IMR-90 (cell line): ENCODE measurements around the gene SLC25A21. TPM values are rescaled to one million over a fixed set of nuclear protein-coding genes. Genes with fewer than 3 reads are reported as not detected.

Experiments used
- ATAC-seq: fragments of 200-7000 bp; cut with Tn5 transposase; 2 replicates; pipeline ENCODE4 v1.9.1; 2020; ENCODE audit warnings: low read depth, mild to moderate bottlenecking, moderate library complexity
- BruUV-seq: library from RNA; stranded (reverse); fragments of 400-500 nt; replicated peaks from 2 replicates; lab custom pipeline; 2021; lab: Mats Ljungman, UMichigan
- CTCF ChIA-PET: fragments of 300-600 bp; formaldehyde crosslinking; extraction: SDS; loops from one replicate; lab custom pipeline; 2021; ENCODE audit warnings: antibody characterized with exemption; lab: Yijun Ruan, JAX
- POLR2A ChIA-PET: fragments of 300-600 bp; sonication (Branson Sonifier 250); formaldehyde crosslinking; loops from one replicate; lab custom pipeline; 2022; ENCODE audit warnings: antibody characterized with exemption; ENCODE audit not compliant: unreplicated experiment; lab: Charles Lee
- DNase-seq: peaks from one replicate; pipeline ENCODE4 v3.0.0; 2013
- H2AFZ ChIP-seq: replicated peaks from 2 replicates; pipeline ENCODE3; 2013; ENCODE audit warnings: low read length, mild to moderate bottlenecking; ENCODE audit not compliant: poor library complexity
- H2AK5ac ChIP-seq: 2 replicates; pipeline ENCODE4 v1.6.1; 2013; ENCODE audit warnings: low read depth, low read length, inconsistent platforms
- H2AK9ac ChIP-seq: replicated peaks from 2 replicates; pipeline ENCODE3; 2013; ENCODE audit warnings: mild to moderate bottlenecking, low read depth, low read length, moderate library complexity; ENCODE audit not compliant: poor library complexity
- H2BK120ac ChIP-seq: 2 replicates; pipeline ENCODE4 v1.6.1; 2013; ENCODE audit warnings: low read depth, low read length, inconsistent platforms
- H2BK15ac ChIP-seq: 3 replicates; pipeline ENCODE4 v1.6.1; 2013; ENCODE audit warnings: low read depth, low read length, inconsistent platforms
- H2BK20ac ChIP-seq: 2 replicates; pipeline ENCODE4 v1.6.1; 2013; ENCODE audit warnings: low read depth, mild to moderate bottlenecking, inconsistent platforms, low read length, moderate library complexity
- H2BK5ac ChIP-seq: 2 replicates; pipeline ENCODE4 v1.6.1; 2013; ENCODE audit warnings: mild to moderate bottlenecking, low read depth, low read length, inconsistent platforms; ENCODE audit not compliant: poor library complexity, severe bottlenecking
- H3K14ac ChIP-seq: replicated peaks from 2 replicates; pipeline ENCODE4 v1.6.1; 2013; ENCODE audit warnings: low read depth, low read length, inconsistent platforms
- H3K18ac ChIP-seq: 2 replicates; pipeline ENCODE4 v1.6.1; 2013; ENCODE audit warnings: low read depth, low read length, control low read depth
- H3K23ac ChIP-seq: 2 replicates; pipeline ENCODE4 v1.6.1; 2013; ENCODE audit warnings: low read depth, low read length, inconsistent platforms
- H3K27ac ChIP-seq: 2 replicates; pipeline ENCODE4 v1.5.1; 2013; ENCODE audit warnings: mild to moderate bottlenecking, control low read depth, low read length; ENCODE audit not compliant: insufficient read depth
- H3K27me3 ChIP-seq: 2 replicates; pipeline ENCODE4 v1.6.1; 2013; ENCODE audit warnings: low read length; ENCODE audit not compliant: control insufficient read depth, insufficient read depth
- H3K36me3 ChIP-seq: 2 replicates; pipeline ENCODE4 v1.6.1; 2013; ENCODE audit warnings: low read length, mixed read lengths; ENCODE audit not compliant: control insufficient read depth, insufficient read depth
- H3K4ac ChIP-seq: 2 replicates; pipeline ENCODE4 v1.6.1; 2013; ENCODE audit warnings: low read depth, low read length, inconsistent platforms
- H3K4me1 ChIP-seq: 2 replicates; pipeline ENCODE4 v1.6.1; 2013; ENCODE audit warnings: low read length, mixed read lengths; ENCODE audit not compliant: control insufficient read depth, insufficient read depth
- H3K4me2 ChIP-seq: 2 replicates; pipeline ENCODE4 v1.6.1; 2013; ENCODE audit warnings: low read depth, mild to moderate bottlenecking, control low read depth, low read length, moderate library complexity
- H3K4me3 ChIP-seq: 2 replicates; pipeline ENCODE4 v1.5.1; 2013; ENCODE audit warnings: low read depth, mild to moderate bottlenecking, control low read depth, low read length, moderate library complexity; ENCODE audit not compliant: insufficient read depth
- H3K56ac ChIP-seq: 2 replicates; pipeline ENCODE4 v1.6.1; 2013; ENCODE audit warnings: low read length, inconsistent platforms; ENCODE audit not compliant: insufficient read depth; ENCODE audit errors: extremely low read depth
- H3K79me1 ChIP-seq, 2 experiments: 2 replicates each; pipeline ENCODE4 v1.6.1; 2013; ENCODE audit warnings: low read length in 2 of 2, inconsistent platforms in 1 of 2, low read depth in 1 of 2
- H3K9ac ChIP-seq: 2 replicates; pipeline ENCODE4 v1.6.1; 2013; ENCODE audit warnings: low read depth, low read length, control low read depth
- H3K9me1 ChIP-seq: 2 replicates; pipeline ENCODE4 v1.6.1; 2013; ENCODE audit warnings: low read length, inconsistent platforms; ENCODE audit not compliant: insufficient read depth
- H3K9me3 ChIP-seq: 2 replicates; pipeline ENCODE4 v1.6.1; 2013; ENCODE audit warnings: low read length; ENCODE audit not compliant: control insufficient read depth, insufficient read depth
- H4K20me1 ChIP-seq: 2 replicates; pipeline ENCODE4 v1.6.1; 2013; ENCODE audit warnings: low read length, inconsistent platforms; ENCODE audit not compliant: insufficient read depth
- H4K5ac ChIP-seq: 2 replicates; pipeline ENCODE4 v1.6.1; 2013; ENCODE audit warnings: mild to moderate bottlenecking, low read depth, low read length, control low read depth
- H4K8ac ChIP-seq, 2 experiments: 2 replicates each; pipeline ENCODE4 v1.6.1; 2013; ENCODE audit warnings: low read depth in 2 of 2, low read length in 2 of 2, control low read depth in 1 of 2, inconsistent platforms in 1 of 2
- H4K91ac ChIP-seq: 2 replicates; pipeline ENCODE4 v1.6.1; 2013; ENCODE audit warnings: low read depth, low read length, inconsistent platforms; ENCODE audit not compliant: insufficient read depth
- CHD1 ChIP-seq: IDR thresholded peaks from 2 replicates; pipeline ENCODE4 v1.6.1; 2012; ENCODE audit warnings: low read depth, low read length, improper control_type of control experiment
- FOS ChIP-seq: fragments of 150-350 bp; IDR thresholded peaks from 2 replicates; pipeline ENCODE4 v1.6.1; 2016; ENCODE audit warnings: low read depth, low read length
- SMC3 ChIP-seq: fragments of 150-350 bp; IDR thresholded peaks from 2 replicates; pipeline ENCODE4 v1.6.1; 2016; ENCODE audit warnings: low read depth, mild to moderate bottlenecking, antibody characterized with exemption, low read length, moderate library complexity
- WGBS, 2 experiments: methylation state at CpG; one replicate each; pipeline versions ENCODE4 v1.1.5 to v1.1.7; 2013; ENCODE audit warnings: missing lambda C conversion rate in 2 of 2; ENCODE audit not compliant: insufficient read length in 1 of 2; ENCODE audit errors: extremely low coverage in 2 of 2; 5-methylcytosine and 5-hydroxymethylcytosine counted together
- dilution Hi-C: fragments of 300-500 bp; cut with HindIII; formaldehyde crosslinking; loops from one replicate; pipeline ENCODE4 v1.14.3; 2018; ENCODE audit warnings: low sequenced_read_pairs; ENCODE audit not compliant: unreplicated experiment
- in situ Hi-C: fragments of 300-500 bp; cut with MboI; formaldehyde crosslinking; loops from 3 replicates; pipeline ENCODE4 v1.14.3; 2019; ENCODE audit warnings: low sequenced_read_pairs, inconsistent platforms, mixed read lengths
- intact Hi-C: fragments of 100-400 bp; cut with micrococcal nuclease; formaldehyde crosslinking; loops from 2 replicates; pipeline ENCODE4 v1.10.0; 2022
- polyA plus RNA-seq, 3 experiments: library from polyadenylated mRNA; depleted of rRNA; stranded (reverse); fragments of >200 nt; gene quantifications; 2 replicates each; pipeline ENCODE4 v1.2.3, GENCODE V29; 2012; ENCODE audit warnings: low replicate concordance in 1 of 3
- total RNA-seq: library from RNA; depleted of rRNA; stranded (reverse); fragments of >200 nt; gene quantifications from 2 replicates; pipeline ENCODE4 v1.2.3, GENCODE V29; 2012

Gene SLC25A21
- total and polyA plus RNA-seq, 2 of the 4 experiments (the other 2 are of a cell fraction): 0.62 to 0.90 TPM

GRCh38 chr14:37063467-37064240, 108.8 kb downstream of the SLC25A21 start:
- ChIA-PET CTCF (no interaction called here), POLR2A (no interaction called here)
- WGBS, 2 experiments: no CpG with 5 or more reads among the region's 4 CpGs
- Histone ChIP-seq H2BK5ac (no peak overlapping the region), H3K4ac (no peak overlapping the region), H3K14ac (no peak overlapping the region), H3K9ac (no peak overlapping the region), H3K27me3 (no peaks in the 10 kb centered on the region), H3K4me1 (no peaks in the 10 kb centered on the region), H2AFZ (no peak overlapping the region), H3K79me1 (no peaks in the 10 kb centered on the region), H3K4me3 (no peak overlapping the region), H3K18ac (no peak overlapping the region), H3K56ac (no peak overlapping the region), H4K20me1 (no peaks in the 10 kb centered on the region), H2BK120ac (no peak overlapping the region), H3K23ac (no peak overlapping the region), H4K8ac (no peak overlapping the region), H4K5ac (no peak overlapping the region), H3K9me1 (no peaks in the 10 kb centered on the region), H3K36me3 (no peaks in the 10 kb centered on the region), H3K4me2 (no peak overlapping the region), H2BK20ac (no peak overlapping the region), H3K9me3 (no peaks in the 10 kb centered on the region), H2AK9ac (no peak overlapping the region), H2BK15ac (no peak overlapping the region), H3K27ac (no peak overlapping the region), H4K91ac (no peak overlapping the region), H2AK5ac (no peak overlapping the region)
- intact Hi-C loops (no loop called here), dilution Hi-C loops (no loop called here), in situ Hi-C loops (no loop called here)
- ATAC-seq (no peak), DNase-seq (no peak)
- no TSS peak for BruUV-seq
- TF ChIP-seq SMC3 (no peak), FOS (no peak), CHD1 (no peak)
